ENCODE results near the gene RABIF. TPM values are rescaled to one million over a fixed set of nuclear protein-coding genes. Genes with fewer than 3 reads are reported as not detected.
"Not testable (repeated sequence)": the region's sequence is repeated elsewhere in the genome, so short reads cannot be mapped to it uniquely, and the experiment has no call there.

The RABIF gene
- total RNA-seq, 2 experiments from 2014 or later, result 13.9 to 15.7 TPM

DNA sequence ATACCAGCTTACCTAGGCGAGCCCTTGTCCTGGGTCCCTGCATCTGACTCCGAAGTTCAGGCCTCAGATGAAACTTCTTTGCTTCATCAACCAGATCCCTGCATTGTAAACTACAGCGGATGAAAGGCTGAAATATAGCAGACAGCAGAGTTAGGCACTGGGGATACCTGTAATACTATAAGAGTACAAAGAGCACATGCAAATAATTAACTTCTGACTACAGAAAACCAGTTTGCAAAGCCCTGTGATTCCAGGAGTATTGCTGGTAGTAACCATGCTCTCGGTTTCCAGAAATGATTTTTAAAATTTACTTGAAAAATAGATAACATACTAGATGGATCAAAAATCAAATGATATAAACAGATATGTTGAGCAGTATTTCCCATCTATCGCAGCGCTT is 20.0 kb upstream of the RABIF start:
- no peaks in the 10 kb centered on the region for H3K27me3 Mint-ChIP-seq
- H3K27ac Mint-ChIP-seq, result no peak overlapping the region
- peaks cover 35% of the 10 kb centered on the region for H3K36me3 Mint-ChIP-seq (ENCODE audit: low read depth)
- DNase-seq, result no peak
- H3K4me3 Mint-ChIP-seq, result no peak overlapping the region
- ChIA-PET CTCF (no interaction called here), POLR2A (no interaction called here)
- peaks cover 18% of the 10 kb centered on the region for H3K4me1 Mint-ChIP-seq
- no peaks in the 10 kb centered on the region for H3K9me3 Mint-ChIP-seq

DNA sequence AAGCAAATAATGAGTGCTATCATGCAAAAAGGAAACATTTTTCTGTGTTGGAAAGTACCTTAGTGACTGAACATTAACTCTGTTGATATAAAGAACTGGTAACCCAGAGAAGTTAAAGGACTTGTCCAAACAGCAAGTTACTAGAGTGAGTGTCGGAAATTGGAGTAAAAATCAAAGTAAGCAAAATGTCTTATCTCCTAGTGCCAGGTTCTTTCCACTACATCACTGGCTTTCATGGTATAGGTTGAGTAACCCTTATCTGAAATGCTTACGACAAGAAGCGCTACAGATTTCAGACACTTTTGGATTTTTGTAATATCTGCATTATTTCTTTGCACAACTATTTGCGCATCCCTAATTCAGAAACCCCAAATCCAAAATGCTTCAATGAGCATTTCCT is 16.4 kb upstream of the RABIF start:
- no peaks in the 10 kb centered on the region for H3K9me3 Mint-ChIP-seq
- no peak overlapping the region for H3K4me3 Mint-ChIP-seq
- peaks cover 14% of the 10 kb centered on the region for H3K36me3 Mint-ChIP-seq (ENCODE audit: low read depth)
- H3K4me1 Mint-ChIP-seq, result no peaks in the 10 kb centered on the region
- no peak for DNase-seq
- POLR2A ChIA-PET, result no interaction called here
- no peak overlapping the region for H3K27ac Mint-ChIP-seq
- CTCF ChIA-PET, result no interaction called here
- H3K27me3 Mint-ChIP-seq, result no peaks in the 10 kb centered on the region

DNA sequence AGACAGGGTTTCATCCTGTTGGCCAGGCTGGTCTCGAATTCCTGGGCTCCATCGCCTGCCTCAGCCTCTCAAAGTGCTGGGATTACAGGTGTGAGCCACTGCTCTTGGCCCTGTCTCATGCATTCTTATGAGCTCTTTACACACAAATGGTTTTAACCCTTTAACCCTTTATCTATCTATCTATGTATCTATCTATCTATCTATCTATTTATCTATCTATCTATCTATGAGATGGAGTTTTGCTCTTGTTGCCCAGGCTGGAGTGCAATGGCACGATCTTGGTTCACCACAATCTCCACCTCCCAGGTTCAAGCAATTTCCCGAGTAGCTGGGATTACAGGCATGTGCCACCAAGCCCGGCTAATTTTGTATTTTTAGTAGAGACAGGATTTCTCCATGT is 14.9 kb upstream of the RABIF start:
- H3K4me3 Mint-ChIP-seq, DNase-seq, H3K4me1 Mint-ChIP-seq, H3K27ac Mint-ChIP-seq, H3K27me3 Mint-ChIP-seq, POLR2A ChIA-PET, H3K9me3 Mint-ChIP-seq, CTCF ChIA-PET: not testable (repeated sequence)
- peaks cover 12% of the 10 kb centered on the region for H3K36me3 Mint-ChIP-seq (ENCODE audit: low read depth)

DNA sequence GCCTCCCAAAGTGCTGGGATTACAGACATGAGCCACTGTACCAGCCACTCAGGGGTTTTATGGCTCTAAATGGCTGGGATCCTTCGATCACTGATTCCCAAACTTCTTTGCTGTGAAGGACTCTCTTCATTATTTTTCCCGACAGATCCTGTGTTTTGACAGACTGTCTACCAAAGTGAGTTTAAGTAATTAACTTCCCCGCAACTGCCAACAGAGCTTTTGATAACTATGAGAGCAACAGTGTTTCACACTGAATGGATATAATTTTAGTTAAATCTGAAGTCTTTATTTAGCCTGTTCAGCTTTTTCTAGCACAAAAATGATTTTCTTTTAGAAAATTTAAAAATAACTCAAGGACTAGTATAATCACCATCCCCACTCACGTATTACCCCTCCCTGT is 12.6 kb upstream of the RABIF start:
- ChIA-PET CTCF (no interaction called here), POLR2A (no interaction called here)
- Mint-ChIP-seq H3K4me3 (no peak overlapping the region), H3K4me1 (no peaks in the 10 kb centered on the region), H3K27me3 (no peaks in the 10 kb centered on the region), H3K36me3 (ENCODE audit: low read depth) (peaks cover 19% of the 10 kb centered on the region), H3K27ac (no peak overlapping the region), H3K9me3 (no peaks in the 10 kb centered on the region)
- no peak for DNase-seq

DNA sequence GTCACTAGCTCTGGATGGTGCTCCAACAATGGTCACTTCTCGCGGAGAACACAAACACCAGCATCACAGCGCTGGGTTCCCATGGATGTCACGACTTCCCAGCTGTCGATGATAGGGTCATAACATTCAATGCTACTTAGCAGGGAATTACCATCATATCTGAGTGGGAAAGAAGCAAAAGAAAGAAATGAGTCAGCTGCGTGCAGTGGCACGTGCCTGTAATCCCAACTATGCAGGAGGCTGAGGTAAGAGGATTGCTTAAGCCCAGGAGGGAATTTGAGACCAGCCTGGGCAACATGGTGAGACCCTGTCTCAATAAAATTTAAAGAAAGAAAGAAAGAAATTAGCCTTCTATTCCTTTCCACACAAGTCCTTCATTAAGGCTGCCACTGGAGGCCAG is 3.6 kb upstream of the RABIF start:
- H3K4me3 Mint-ChIP-seq, result no peak overlapping the region
- peaks cover 30% of the 10 kb centered on the region for H3K36me3 Mint-ChIP-seq (ENCODE audit: low read depth)
- ChIA-PET POLR2A (no interaction called here), CTCF (interaction anchor here (0.9 kb wide), 1 partner anchor 23 kb away, joined by 3 read pairs; no protein-coding TSS in a partner anchor)
- DNase-seq, result no peak
- H3K4me1 Mint-ChIP-seq, result peaks cover 20% of the 10 kb centered on the region
- H3K9me3 Mint-ChIP-seq, result no peaks in the 10 kb centered on the region
- no peaks in the 10 kb centered on the region for H3K27me3 Mint-ChIP-seq
- H3K27ac Mint-ChIP-seq, result no peak overlapping the region

DNA sequence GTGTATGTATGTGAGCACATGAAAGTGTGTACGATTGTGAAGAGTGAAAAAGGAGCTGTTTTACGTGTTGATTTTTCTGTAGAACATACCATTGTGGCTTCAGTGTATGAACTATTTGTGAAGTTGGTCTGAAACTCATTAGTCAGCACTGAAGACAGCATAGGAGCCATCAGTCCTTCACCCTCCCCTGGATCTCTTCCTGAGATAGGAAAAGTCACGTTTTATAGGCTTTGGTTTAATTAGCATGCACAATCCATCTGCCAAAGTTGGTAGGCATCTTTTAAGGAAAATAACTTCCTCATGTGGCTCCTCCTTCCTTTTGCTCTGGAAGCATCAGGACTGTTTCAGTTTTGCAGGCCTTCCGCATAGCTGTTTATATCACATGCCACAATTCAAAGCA is 1.4 kb upstream of the RABIF start:
- peak overlapping the region; percentile 41 for H3K27ac Mint-ChIP-seq
- no peaks in the 10 kb centered on the region for H3K9me3 Mint-ChIP-seq
- no peak for DNase-seq
- CTCF ChIA-PET, result interaction anchor here (0.7 to 1.1 kb wide), 2 partner anchors 9 to 114 kb away, joined by 3 to 5 read pairs; no protein-coding TSS in a partner anchor
- peaks cover 24% of the 10 kb centered on the region for H3K4me1 Mint-ChIP-seq
- no peaks in the 10 kb centered on the region for H3K27me3 Mint-ChIP-seq
- POLR2A ChIA-PET, result no interaction called here
- peaks cover 26% of the 10 kb centered on the region for H3K36me3 Mint-ChIP-seq (ENCODE audit: low read depth)
- H3K4me3 Mint-ChIP-seq, result peak overlapping the region; percentile 7

DNA sequence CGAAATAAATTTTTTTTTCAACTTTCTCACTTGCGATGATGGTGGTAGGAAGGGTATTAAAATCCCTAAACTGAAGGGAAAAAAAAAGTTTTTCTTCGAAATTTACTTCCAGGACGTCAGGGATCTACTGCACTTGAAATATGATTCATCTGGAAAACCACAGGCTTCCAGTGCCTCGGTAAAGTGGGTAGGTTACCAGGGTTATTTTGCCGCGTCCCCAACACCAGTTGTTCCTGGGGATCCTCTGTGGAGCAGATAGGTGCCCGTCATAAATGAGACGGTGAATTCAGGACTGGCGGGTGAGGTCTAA is 773 bp downstream of the RABIF start:
- H3K4me3 Mint-ChIP-seq, result peak overlapping the region; percentile 93

DNA sequence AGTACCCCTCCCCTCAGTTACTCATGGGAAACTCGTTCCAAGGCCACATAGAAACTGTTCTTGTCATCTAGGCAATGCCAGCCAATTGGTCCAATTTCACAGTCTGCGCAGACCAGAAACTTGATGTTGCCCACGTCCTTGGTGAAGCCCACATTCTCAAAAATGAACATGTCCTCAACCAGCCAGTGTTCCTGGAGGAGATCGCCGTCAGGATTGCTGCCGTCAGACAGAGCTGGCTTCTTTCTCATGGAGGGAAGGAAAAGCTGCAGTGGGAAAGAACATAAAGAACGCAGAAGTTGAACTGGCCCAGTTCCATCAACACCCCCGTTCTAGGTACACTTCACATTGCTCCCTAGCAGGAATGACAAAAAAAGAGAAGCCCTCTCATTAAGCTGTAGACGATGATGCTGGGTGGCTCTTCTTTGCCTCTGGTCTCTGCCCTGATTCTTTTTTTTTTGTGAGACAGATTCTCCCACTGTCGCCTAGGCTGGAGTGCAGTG is 7.9 kb downstream of the RABIF start:
- Mint-ChIP-seq H3K27ac (no peak overlapping the region), H3K4me1 (peaks cover 12% of the 10 kb centered on the region), H3K36me3 (ENCODE audit: low read depth) (peaks cover 22% of the 10 kb centered on the region), H3K27me3 (no peaks in the 10 kb centered on the region), H3K9me3 (no peaks in the 10 kb centered on the region), H3K4me3 (no peak overlapping the region)
- POLR2A ChIA-PET, result interaction anchor here (0.6 kb wide), 1 partner anchor 1417 kb away, joined by 3 read pairs; no protein-coding TSS in a partner anchor
- DNase-seq, result no peak
- CTCF ChIA-PET, result interaction anchor here (0.8 kb wide), 1 partner anchor 9 kb away, joined by 3 read pairs; no protein-coding TSS in a partner anchor

More for the DNA sequence above, 773 bp downstream of the RABIF start:
- peak overlapping the region; percentile 92 for H3K27ac Mint-ChIP-seq
- ChIA-PET CTCF (no interaction called here), POLR2A (no interaction called here)
- H3K9me3 Mint-ChIP-seq, result no peaks in the 10 kb centered on the region
- H3K4me1 Mint-ChIP-seq, result peaks cover 27% of the 10 kb centered on the region
- H3K36me3 Mint-ChIP-seq (ENCODE audit: low read depth), result peaks cover 19% of the 10 kb centered on the region
- no peak for DNase-seq
- H3K27me3 Mint-ChIP-seq, result no peaks in the 10 kb centered on the region

DNA sequence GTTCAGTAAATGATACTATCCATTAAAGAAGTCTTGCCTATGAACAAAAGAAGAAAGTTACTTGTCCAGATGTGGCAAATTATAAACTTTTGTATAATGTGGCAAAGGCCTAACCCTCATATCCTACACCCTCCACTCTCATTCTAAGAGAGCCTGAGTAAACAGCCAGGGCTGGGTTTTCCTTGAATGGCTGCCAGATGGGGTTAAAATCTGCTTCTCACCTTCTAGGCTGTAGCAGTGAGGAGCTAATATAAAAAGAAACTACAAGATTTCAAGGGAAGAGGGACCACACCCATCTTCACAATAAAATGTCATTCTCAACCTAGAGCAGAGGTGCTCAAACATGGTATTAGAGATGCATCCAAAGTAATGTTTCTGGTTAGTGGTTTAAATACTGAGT is 8.9 kb downstream of the RABIF start:
- Mint-ChIP-seq H3K36me3 (ENCODE audit: low read depth) (peaks cover 22% of the 10 kb centered on the region), H3K4me3 (no peak overlapping the region), H3K4me1 (peaks cover 9% of the 10 kb centered on the region), H3K27ac (no peak overlapping the region), H3K27me3 (no peaks in the 10 kb centered on the region), H3K9me3 (no peaks in the 10 kb centered on the region)
- CTCF ChIA-PET, result interaction anchor here (0.7 kb wide), 1 partner anchor 19 kb away, joined by 5 read pairs; no protein-coding TSS in a partner anchor
- DNase-seq, result no peak
- POLR2A ChIA-PET, result interaction anchor here (0.6 kb wide), 1 partner anchor 1418 kb away, joined by 3 read pairs; no protein-coding TSS in a partner anchor

DNA sequence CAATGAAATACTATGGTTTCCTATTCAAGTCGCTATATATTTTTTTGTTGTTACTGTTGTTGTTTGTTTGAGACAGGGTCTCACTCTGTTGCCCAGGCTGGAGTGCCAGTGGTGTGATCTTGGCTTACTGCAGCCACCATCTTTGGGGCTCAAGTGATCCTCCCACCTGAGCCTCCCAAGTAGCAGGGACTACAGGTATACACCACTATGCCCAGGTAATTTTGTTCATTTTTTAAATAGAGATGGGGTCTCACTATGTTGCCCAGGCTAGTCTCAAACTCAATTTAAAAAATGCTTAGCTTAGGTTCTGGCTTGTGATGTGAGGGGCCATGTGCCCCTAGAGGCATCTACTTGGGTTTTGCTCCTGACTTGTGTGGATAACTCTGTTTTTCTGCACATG is 9.8 kb downstream of the RABIF start:
- no peak for DNase-seq
- H3K27ac Mint-ChIP-seq, result no peak overlapping the region
- POLR2A ChIA-PET, result no interaction called here
- H3K27me3 Mint-ChIP-seq, result no peaks in the 10 kb centered on the region
- peaks cover 22% of the 10 kb centered on the region for H3K36me3 Mint-ChIP-seq (ENCODE audit: low read depth)
- peaks cover 9% of the 10 kb centered on the region for H3K4me1 Mint-ChIP-seq
- no peak overlapping the region for H3K4me3 Mint-ChIP-seq
- CTCF ChIA-PET, result no interaction called here
- no peaks in the 10 kb centered on the region for H3K9me3 Mint-ChIP-seq

DNA sequence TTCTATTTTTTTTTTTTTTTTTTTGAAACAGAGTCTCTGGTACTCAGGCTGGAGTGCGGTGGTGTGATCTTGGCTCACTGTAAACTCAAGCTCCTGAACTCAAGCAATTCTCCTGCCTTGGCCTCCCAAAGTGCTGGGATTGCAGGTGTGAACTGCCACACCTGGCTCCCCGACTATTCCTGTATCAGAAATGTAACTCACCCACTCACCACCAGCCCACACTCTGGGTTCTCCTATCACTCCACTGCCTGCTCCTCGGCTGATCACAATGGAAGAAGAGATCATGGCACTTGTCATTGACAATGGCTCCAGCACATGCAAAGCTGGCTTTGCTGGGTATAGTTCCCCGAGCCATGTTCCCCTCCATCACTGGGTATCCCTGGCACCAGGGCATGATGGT is 15.9 kb downstream of the RABIF start:
- Mint-ChIP-seq H3K27me3 (peaks cover 2% of the 10 kb centered on the region), H3K36me3 (ENCODE audit: low read depth) (no peaks in the 10 kb centered on the region), H3K27ac (no peak overlapping the region), H3K4me1 (no peaks in the 10 kb centered on the region), H3K4me3 (no peak overlapping the region), H3K9me3 (no peaks in the 10 kb centered on the region)
- ChIA-PET POLR2A (no interaction called here), CTCF (interaction anchor here (0.7 kb wide), 1 partner anchor 9 kb away, joined by 3 read pairs; no protein-coding TSS in a partner anchor)
- no peak for DNase-seq

DNA sequence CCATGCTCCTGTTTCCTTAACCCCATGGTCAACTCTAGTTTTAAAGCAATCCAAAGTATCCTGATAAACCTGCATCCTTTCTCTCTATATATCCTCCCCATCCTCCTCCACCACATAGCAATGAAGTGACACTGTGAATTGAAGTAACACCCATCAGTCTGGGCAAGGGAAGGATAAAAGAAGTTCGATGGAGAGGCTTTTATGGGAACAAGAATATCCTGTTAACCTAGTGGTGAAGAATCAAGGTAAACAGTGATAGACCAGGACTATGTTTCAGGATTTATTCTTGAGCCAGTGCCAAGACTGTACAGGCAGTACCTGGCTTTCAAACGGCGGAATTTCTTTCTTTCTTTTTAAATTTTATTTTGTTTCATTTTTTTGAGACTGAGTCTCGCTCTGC is 17.6 kb downstream of the RABIF start:
- Mint-ChIP-seq H3K27me3 (peaks cover 4% of the 10 kb centered on the region), H3K27ac (no peak overlapping the region), H3K4me1 (no peaks in the 10 kb centered on the region), H3K4me3 (no peak overlapping the region), H3K36me3 (ENCODE audit: low read depth) (no peaks in the 10 kb centered on the region), H3K9me3 (no peaks in the 10 kb centered on the region)
- POLR2A ChIA-PET, result no interaction called here
- CTCF ChIA-PET, result interaction anchor here (1.7 kb wide), 1 partner anchor 10 kb away, joined by 4 read pairs; no protein-coding TSS in a partner anchor
- DNase-seq, result no peak

DNA sequence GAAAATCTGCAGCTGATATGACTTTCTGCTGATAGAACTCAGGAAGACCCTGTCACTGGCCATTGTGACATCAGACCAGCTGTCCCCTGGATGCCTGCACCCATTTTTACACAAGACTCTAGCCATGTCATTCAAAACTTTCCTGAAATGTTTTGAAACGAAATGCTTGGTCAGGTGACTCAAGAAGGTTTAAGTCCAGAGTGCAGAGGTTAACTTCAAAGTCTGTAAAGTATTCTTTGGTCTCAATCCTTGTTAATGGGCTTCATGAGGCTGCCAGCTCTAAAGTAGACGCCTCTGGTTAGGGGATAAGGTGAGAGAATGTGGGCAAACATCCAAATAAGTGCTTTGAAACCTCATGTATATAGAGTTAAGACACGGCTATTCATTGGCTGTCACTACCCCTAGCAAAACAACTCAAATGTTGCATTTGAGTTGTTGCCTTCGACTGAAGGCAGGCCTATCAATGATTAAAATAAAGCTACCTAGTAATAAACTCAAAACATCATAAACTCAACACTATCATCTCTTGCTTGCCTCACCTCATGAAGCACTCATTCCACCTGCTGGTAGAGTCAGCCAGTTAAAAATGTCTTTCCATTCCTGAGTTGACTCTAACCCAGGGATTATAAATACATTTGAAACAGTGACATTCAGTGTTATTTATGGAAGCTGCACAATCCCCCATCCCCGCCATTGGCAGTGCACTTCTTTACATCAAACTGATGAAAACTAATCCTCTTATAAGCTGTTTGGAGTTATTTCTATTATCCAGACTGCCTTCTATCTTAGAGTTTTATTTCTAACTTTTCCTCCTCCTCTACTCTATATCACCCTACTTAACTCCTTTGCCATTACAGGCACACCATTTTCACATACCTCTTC is 26.0 kb downstream of the RABIF start:
- Mint-ChIP-seq H3K27me3 (peaks cover 66% of the 10 kb centered on the region), H3K27ac (no peak overlapping the region), H3K4me1 (peaks cover 17% of the 10 kb centered on the region), H3K9me3 (no peaks in the 10 kb centered on the region), H3K36me3 (ENCODE audit: low read depth) (no peaks in the 10 kb centered on the region), H3K4me3 (no peak overlapping the region)
- DNase-seq, result no peak
- ChIA-PET CTCF (interaction anchor here (0.8 to 1.2 kb wide), 3 partner anchors 15 to 144 kb away, joined by 3 read pairs; no protein-coding TSS in a partner anchor), POLR2A (no interaction called here)
